PC-9 (cell line): ENCODE results near the gene ST8SIA6. TPM values are rescaled to one million over a fixed set of nuclear protein-coding genes. Genes with fewer than 3 reads are reported as not detected.

Experiments used
- BruUV-seq: library from RNA; stranded (reverse); fragments of 400-500 nt; replicated peaks from 2 replicates; lab custom pipeline; 2021; lab: Mats Ljungman, UMichigan
- CTCF ChIA-PET: fragments of 300-600 bp; sonication (Branson Sonifier 250); formaldehyde crosslinking; loops from one replicate; lab custom pipeline; 2022; ENCODE audit warnings: antibody characterized with exemption; lab: Charles Lee
- POLR2A ChIA-PET: fragments of 300-600 bp; sonication (Branson Sonifier 250); formaldehyde crosslinking; loops from one replicate; lab custom pipeline; 2022; ENCODE audit warnings: antibody characterized with exemption; ENCODE audit not compliant: unreplicated experiment; lab: Charles Lee
- DNase-seq, 2 experiments: peaks; one replicate each; pipeline versions ENCODE4 v3.0.0 to v3.0.0-alpha.2; 2015 to 2022; ENCODE audit warnings: mixed read lengths in 1 of 2
- H2AFZ ChIP-seq: fragments of 200-600 bp; sonication (generic); 2 replicates; pipeline ENCODE4 v1.8.1; 2017; ENCODE audit warnings: antibody characterized with exemption
- H3F3A ChIP-seq: fragments of 200-600 bp; sonication (generic); 2 replicates; pipeline ENCODE4 v1.8.1; 2017; ENCODE audit warnings: antibody characterized with exemption, mild to moderate bottlenecking, low read depth; ENCODE audit not compliant: insufficient read depth
- H3K27ac ChIP-seq: fragments of 200-600 bp; sonication (generic); 2 replicates; pipeline ENCODE4 v1.6.1; 2016; ENCODE audit warnings: mixed run types
- H3K27me3 ChIP-seq: fragments of 200-600 bp; sonication (generic); 2 replicates; pipeline ENCODE4 v1.6.1; 2016; ENCODE audit warnings: low read depth, mixed run types; ENCODE audit not compliant: insufficient read depth
- H3K36me3 ChIP-seq: fragments of 200-600 bp; sonication (generic); 2 replicates; pipeline ENCODE4 v1.6.1; 2016; ENCODE audit warnings: low read depth, mixed run types
- H3K4me1 ChIP-seq: fragments of 200-600 bp; sonication (generic); replicated peaks from 2 replicates; pipeline ENCODE4 v1.6.1; 2016; ENCODE audit warnings: mixed run types; ENCODE audit not compliant: insufficient read depth
- H3K4me2 ChIP-seq: fragments of 200-600 bp; sonication (generic); 2 replicates; pipeline ENCODE4 v1.6.1; 2017; ENCODE audit warnings: mixed run types
- H3K4me3 ChIP-seq: fragments of 200-600 bp; sonication (generic); 2 replicates; pipeline ENCODE4 v1.6.1; 2016; ENCODE audit warnings: mixed run types
- H3K79me2 ChIP-seq: fragments of 200-600 bp; sonication (generic); 2 replicates; pipeline ENCODE4 v1.6.1; 2017; ENCODE audit warnings: low read depth, mixed run types
- H3K9me2 ChIP-seq: fragments of 200-600 bp; sonication (generic); 2 replicates; pipeline ENCODE4 v1.8.1; 2017; ENCODE audit warnings: mild to moderate bottlenecking; ENCODE audit not compliant: insufficient read depth
- H3K9me3 ChIP-seq: fragments of 200-600 bp; sonication (generic); 2 replicates; pipeline ENCODE4 v1.8.1; 2016; ENCODE audit warnings: low read depth; ENCODE audit not compliant: insufficient read depth
- H4K20me1 ChIP-seq: fragments of 200-600 bp; sonication (generic); 2 replicates; pipeline ENCODE4 v1.8.1; 2017; ENCODE audit not compliant: insufficient read depth
- CTCF ChIP-seq: fragments of 200-600 bp; sonication (generic); conservative IDR thresholded peaks from 2 replicates; pipeline ENCODE4 v1.6.1; 2017; ENCODE audit warnings: mixed run types, antibody characterized with exemption, mild to moderate bottlenecking, moderate library complexity
- EZH2 ChIP-seq: fragments of 200-600 bp; sonication (generic); IDR thresholded peaks from 2 replicates; pipeline ENCODE4 v1.8.0; 2017; ENCODE audit warnings: antibody characterized with exemption, low read depth
- intact Hi-C: fragments of 100-400 bp; cut with micrococcal nuclease; formaldehyde crosslinking; loops from one replicate; pipeline ENCODE4 v1.10.0; 2022; ENCODE audit not compliant: unreplicated experiment
- total RNA-seq: library from RNA; stranded (reverse); gene quantifications from 2 replicates; pipeline ENCODE4 v1.2.3, GENCODE V29; 2021

ST8SIA6 gene
- total RNA-seq, 1 experiment from 2014 or later: 2.1 TPM

- Histone ChIP-seq H3K27me3 (no peaks in the 10 kb centered on the region), H3K9me2 (no peaks in the 10 kb centered on the region), H3K4me1 (no peaks in the 10 kb centered on the region), H3K9me3 (no peaks in the 10 kb centered on the region), H2AFZ (peak overlapping the region; percentile 77; the same call in 1 of the 2 replicates), H3K36me3 (no peaks in the 10 kb centered on the region), H3K79me2 (no peaks in the 10 kb centered on the region), H3K27ac (no peak overlapping the region), H3F3A (no peaks in the 10 kb centered on the region), H3K4me3 (peak overlapping the region; percentile 55; the same call in 1 of the 2 replicates), H4K20me1 (no peaks in the 10 kb centered on the region), H3K4me2 (peak overlapping the region; percentile 77)
- TF ChIP-seq CTCF (no peak), EZH2 (no peak)
- no TSS peak for BruUV-seq
- ChIA-PET CTCF (interaction anchor here (0.6 kb wide), 1 partner anchor 640 kb away, joined by 3 read pairs; no protein-coding TSS in a partner anchor), POLR2A (interaction anchor here (0.5 to 0.6 kb wide), 2 partner anchors 55 to 96 kb away, joined by 3 to 6 read pairs; no protein-coding TSS in a partner anchor)
- intact Hi-C loops: loop anchor here (10.0 kb wide), 1 partner anchor 630 kb away; no protein-coding TSS in a partner anchor
- no peak for DNase-seq
Observed at GRCh38 chr10:17455015-17455520, 673 bp upstream of the ST8SIA6 start.

GRCh38 chr10:17453373-17454091 lies 863 bp downstream of the ST8SIA6 start:
- Histone ChIP-seq H3K9me2 (no peaks in the 10 kb centered on the region), H3K4me3 (peak overlapping the region; percentile 57), H3K27me3 (no peaks in the 10 kb centered on the region), H3K4me2 (peak overlapping the region; percentile 86), H3K4me1 (no peaks in the 10 kb centered on the region), H2AFZ (peak overlapping the region; percentile 67), H3K36me3 (no peaks in the 10 kb centered on the region), H3K9me3 (no peaks in the 10 kb centered on the region), H3F3A (no peaks in the 10 kb centered on the region), H3K27ac (no peak overlapping the region), H3K79me2 (no peaks in the 10 kb centered on the region), H4K20me1 (no peaks in the 10 kb centered on the region)
- DNase-seq: peak in 1 of 2 experiments; percentile 59
- no TSS peak for BruUV-seq
- ChIA-PET POLR2A (interaction anchor here (0.7 kb wide), 1 partner anchor 488 kb away, joined by 6 read pairs; no protein-coding TSS in a partner anchor), CTCF (interaction anchor here (0.5 to 0.7 kb wide), 3 partner anchors 17 to 238 kb away, joined by 3 to 16 read pairs (median 3); no protein-coding TSS in a partner anchor)
- no peak for TF ChIP-seq CTCF
- TF ChIP-seq EZH2: no peak
- intact Hi-C loops: loop anchor here (5.0 to 10.0 kb wide), 3 partner anchors 74 to 629 kb away; no protein-coding TSS in a partner anchor

GRCh38 chr10:17453035-17453372 lies 1.4 kb downstream of the ST8SIA6 start:
- no peak for DNase-seq
- intact Hi-C loops: loop anchor here (5.0 to 10.0 kb wide), 3 partner anchors 74 to 628 kb away; no protein-coding TSS in a partner anchor
- H3K4me1 ChIP-seq: no peaks in the 10 kb centered on the region
- H3K79me2 ChIP-seq: no peaks in the 10 kb centered on the region
- peak overlapping the region; percentile 67; the same call in 1 of the 2 replicates for H2AFZ ChIP-seq
- no TSS peak for BruUV-seq
- H3K27ac ChIP-seq: no peak overlapping the region
- H3K27me3 ChIP-seq: no peaks in the 10 kb centered on the region
- no peaks in the 10 kb centered on the region for H3F3A ChIP-seq
- H3K36me3 ChIP-seq: no peaks in the 10 kb centered on the region
- ChIA-PET POLR2A (interaction anchor here (0.7 kb wide), 1 partner anchor 487 kb away, joined by 6 read pairs; no protein-coding TSS in a partner anchor), CTCF (interaction anchor here (0.5 to 0.7 kb wide), 3 partner anchors 18 to 238 kb away, joined by 3 to 16 read pairs (median 3); no protein-coding TSS in a partner anchor)
- H3K9me3 ChIP-seq: peaks cover 3% of the 10 kb centered on the region; the same call in 1 of the 2 replicates
- no peak for TF ChIP-seq EZH2
- TF ChIP-seq CTCF: no peak
- no peaks in the 10 kb centered on the region for H3K9me2 ChIP-seq
- H4K20me1 ChIP-seq: no peaks in the 10 kb centered on the region
- peak overlapping the region; percentile 86 for H3K4me2 ChIP-seq
- H3K4me3 ChIP-seq: peak overlapping the region; percentile 57; the same call in 1 of the 2 replicates
